Gastrocnemius medialis (tissue), 4 donors: Measurements from ENCODE around the gene ANKS1B.

Source experiments
- POLR2A ChIP-seq, 2 donors: fragments of 450-650 bp; IDR thresholded peaks; one replicate each; pipeline ENCODE4 v1.6.1; 2017; ENCODE audit warnings: antibody characterized with exemption in 2 of 2, mild to moderate bottlenecking in 2 of 2, moderate library complexity in 2 of 2
- TF ChIP-seq, protein P1 (sequence below), 5 experiments: fragments of 450-650 bp in 3 of 5; fragments of 200-600 bp in 2 of 5; sonication (generic) in 2 of 5; IDR thresholded peaks in 4 of 5; conservative IDR thresholded peaks in 1 of 5; 1 replicate in 4 of 5; 2 replicates in 1 of 5; pipeline ENCODE4 v1.5.1; 2016 to 2019; ENCODE audit warnings: antibody characterized with exemption in 5 of 5, mild to moderate bottlenecking in 3 of 5, moderate library complexity in 3 of 5

DNA sequence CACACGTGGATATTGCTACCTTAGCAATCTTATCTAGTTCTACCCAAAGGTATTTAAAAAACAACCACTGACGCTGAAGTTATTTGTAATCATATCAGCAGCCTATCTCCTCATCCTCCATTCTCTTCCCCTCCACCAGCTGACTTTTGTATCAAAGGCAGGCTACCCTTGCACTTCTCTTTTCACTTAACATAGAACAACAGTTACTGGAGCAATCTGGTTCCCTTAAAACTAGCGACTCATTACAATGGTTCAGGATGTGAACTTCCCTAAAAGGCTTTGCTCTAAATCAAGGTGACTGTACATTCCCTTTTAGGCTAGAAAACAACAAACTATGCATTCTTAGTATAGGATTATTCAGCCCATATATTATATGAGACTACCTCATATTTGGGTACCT, 935.0 kb downstream of the ANKS1B start:
- TF ChIP-seq, protein P1, sequence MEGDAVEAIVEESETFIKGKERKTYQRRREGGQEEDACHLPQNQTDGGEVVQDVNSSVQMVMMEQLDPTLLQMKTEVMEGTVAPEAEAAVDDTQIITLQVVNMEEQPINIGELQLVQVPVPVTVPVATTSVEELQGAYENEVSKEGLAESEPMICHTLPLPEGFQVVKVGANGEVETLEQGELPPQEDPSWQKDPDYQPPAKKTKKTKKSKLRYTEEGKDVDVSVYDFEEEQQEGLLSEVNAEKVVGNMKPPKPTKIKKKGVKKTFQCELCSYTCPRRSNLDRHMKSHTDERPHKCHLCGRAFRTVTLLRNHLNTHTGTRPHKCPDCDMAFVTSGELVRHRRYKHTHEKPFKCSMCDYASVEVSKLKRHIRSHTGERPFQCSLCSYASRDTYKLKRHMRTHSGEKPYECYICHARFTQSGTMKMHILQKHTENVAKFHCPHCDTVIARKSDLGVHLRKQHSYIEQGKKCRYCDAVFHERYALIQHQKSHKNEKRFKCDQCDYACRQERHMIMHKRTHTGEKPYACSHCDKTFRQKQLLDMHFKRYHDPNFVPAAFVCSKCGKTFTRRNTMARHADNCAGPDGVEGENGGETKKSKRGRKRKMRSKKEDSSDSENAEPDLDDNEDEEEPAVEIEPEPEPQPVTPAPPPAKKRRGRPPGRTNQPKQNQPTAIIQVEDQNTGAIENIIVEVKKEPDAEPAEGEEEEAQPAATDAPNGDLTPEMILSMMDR (IDR thresholded peaks at IDR 0.05 in 4 of 5, conservative IDR thresholded peaks at IDR 0.05 in 1 of 5), result no peak
- no peak for TF ChIP-seq POLR2A (IDR thresholded peaks at IDR 0.05)
